GM19193 (cell line): ENCODE data around the gene ERC2.

ENCODE experiments used
- POLR2A ChIP-seq: IDR thresholded peaks from 4 replicates; pipeline ENCODE4 v1.6.1; 2011; ENCODE audit not compliant: insufficient read depth, insufficient read length; ENCODE audit errors: extremely low read depth

Gene ERC2

DNA sequence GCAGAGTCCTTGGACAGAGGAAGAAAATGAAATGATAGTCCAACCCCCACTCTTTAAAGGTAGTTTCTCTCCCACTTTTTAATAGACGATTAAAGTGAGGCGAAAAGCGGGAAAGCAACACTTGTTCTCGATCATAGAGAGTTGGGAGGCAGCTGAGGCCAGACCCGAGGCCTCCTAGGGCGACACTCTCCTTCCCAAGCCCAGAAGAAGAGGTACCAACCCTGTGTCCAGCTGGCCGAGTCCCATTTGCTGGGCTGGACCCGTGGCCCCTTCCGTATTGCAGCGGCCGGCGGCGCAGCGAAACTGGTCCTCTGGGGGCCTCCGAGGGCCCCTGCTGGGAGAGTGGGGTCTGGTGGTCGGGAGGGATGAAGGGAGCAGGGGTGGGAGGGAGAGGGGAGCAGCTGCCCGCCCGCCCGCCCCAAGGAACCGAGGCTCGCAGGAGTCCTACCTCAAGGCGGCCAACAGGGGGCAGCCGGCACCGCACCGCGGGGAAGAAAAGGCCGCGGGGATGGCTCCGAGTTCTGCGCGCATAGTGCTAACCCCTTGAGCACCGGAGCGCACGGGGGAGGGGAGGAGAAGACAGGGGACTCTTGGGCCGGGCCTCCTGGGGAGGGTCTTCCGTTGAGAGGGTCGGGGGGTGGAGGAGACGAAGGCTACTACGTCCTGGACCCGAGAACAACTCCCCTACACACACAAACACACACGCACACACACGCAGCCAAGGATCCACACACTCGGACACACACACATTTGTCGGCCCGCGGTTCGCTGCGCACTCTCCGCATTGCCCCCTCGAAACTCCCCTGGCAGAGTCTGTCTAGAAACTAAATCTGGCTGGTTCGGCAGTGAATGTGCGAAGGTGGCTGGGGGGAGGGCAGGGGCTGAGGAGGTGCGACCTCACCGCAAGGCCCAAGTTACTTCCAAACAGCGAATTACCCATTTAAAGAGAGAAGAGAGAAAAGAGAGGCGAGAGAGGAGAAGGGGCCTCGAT, 983.2 kb downstream of the ERC2 start:
- no peak for TF ChIP-seq POLR2A

DNA sequence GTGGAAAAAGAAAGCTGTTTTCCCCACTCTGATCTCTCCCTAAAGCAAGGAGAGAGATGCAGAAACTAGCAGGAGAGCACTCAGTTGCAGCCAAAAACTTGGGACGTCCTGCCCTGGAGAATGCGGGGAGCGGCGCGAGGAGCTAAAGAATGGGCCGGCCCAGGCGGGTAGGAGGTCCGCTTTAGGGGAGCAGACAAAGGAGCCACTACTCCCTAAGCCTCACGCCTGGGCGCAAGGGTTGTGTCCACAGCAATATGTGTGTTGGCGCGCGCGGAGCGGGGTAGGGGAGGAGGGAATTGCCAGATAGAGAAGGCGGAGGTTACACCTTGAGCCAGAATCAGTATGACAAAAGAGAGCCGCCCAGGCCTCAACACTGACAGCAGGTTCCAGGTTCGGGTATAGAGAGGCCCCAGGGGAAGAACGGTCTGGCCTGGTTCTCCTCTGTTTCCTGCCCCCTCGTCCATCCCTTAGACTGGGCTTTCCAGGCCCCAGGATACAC, 984.0 kb downstream of the ERC2 start:
- TF ChIP-seq POLR2A, result no peak

DNA sequence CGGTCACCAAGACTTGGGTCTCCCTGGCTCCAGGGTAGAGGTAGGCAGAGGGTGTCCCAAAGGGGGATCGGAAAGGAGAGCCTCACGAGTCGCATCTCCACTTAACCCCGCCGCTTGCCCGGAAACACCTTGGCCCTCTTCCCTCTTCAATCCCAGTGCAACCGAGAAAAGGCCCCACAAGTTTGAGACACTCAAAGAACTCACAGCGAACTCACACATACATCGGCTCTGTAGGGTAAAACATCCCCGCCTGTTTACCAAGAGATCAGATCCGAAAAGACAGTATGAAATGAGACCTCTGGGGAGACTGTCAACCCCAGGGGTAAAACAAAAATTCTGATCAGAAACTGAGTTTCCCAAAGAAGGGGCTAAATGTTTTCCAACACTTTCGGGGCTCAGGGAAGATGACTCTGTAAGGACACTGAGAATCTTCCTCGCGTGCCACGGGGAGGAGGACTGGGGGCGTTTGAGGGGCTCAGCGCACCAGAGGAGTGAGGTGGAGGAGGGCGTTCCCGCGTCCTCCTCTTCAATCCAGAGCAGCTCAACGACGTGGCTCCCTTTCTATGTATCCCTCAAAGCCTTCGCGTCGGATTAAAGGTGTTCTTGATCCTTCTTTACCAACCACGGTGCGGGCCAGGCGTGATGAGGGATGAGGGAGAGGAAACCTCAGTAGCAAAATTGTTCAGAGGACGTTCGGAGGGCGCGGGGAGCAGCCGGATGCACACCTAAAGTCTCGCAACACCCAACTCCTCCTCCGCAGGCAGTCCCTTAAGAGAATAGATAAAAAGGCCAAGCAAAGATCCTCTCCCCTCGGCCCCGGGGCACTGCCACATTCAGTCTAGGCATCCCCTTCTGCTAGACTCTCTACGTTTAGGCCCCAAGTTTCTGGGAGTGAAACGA, 984.8 kb downstream of the ERC2 start:
- no peak for TF ChIP-seq POLR2A

DNA sequence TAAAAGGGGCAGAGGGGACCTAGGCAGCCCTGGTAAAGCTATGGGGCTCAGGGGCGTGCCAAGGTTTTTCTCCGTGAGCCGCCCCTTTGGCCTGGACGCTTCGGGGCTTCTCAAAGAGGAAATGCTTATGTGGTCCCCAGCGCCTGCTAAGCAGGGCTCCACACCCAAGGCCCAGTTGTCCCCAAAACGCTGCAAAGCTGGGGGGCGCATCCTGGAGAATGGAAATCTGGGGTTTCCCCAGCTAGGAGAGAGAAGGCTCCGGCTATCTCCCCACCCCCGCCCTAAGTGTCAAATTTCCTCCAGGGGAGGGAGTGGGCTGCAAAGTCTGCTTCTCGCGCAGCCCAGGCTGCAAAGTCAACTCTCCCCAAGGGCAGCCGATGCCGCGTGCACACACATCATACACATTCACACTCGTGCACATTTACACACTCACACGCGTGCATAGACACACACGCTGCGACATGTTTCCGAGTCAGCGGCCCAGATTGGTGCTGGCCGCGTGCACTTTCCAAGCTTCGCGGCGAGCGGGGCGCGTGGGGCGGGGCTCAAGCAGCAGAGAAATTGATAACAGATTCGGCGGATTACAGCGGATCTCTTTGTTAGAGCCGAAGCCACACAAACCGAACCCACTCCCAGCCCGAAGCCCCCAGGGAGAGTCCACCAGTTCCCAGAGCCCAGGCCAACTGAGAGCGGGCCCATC, 985.6 kb downstream of the ERC2 start:
- TF ChIP-seq POLR2A, result no peak

DNA sequence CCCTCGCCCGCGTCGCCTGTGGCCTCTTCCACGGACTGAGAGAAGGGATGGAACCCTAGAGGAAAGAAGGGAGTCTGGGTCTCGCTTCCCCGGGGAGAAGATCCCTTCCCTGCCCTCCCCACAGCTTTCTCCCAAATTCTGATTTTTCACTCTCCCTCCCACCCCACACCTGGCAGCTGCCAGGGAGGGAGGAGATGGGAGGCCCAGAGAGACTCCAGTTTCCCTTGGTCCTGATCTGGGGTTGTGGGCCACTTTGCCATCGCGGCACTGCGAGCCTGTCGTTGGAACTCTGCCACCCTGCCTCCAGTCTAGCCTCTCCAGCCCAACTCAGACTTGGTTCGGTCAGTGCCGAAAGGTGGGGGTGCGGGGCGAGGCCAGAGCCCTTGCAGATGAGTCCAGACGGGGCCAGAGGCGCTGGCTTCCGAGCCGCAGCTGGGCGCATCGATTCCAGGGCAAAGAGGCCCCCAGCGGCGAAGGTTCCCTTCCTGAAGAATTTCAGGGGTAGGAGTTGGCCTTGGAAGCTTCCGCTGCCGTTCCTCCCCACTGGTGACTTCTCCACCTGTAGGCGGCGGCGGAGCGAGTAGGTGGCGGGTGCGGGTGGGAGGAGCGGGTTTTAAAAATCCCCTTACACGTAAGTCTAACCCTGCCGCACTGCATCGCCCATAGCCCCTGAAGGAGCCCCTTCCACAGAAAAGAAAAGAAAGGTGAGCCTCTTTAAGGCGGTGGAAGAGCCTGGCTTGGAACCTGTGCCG, 986.3 kb downstream of the ERC2 start:
- no peak for TF ChIP-seq POLR2A

DNA sequence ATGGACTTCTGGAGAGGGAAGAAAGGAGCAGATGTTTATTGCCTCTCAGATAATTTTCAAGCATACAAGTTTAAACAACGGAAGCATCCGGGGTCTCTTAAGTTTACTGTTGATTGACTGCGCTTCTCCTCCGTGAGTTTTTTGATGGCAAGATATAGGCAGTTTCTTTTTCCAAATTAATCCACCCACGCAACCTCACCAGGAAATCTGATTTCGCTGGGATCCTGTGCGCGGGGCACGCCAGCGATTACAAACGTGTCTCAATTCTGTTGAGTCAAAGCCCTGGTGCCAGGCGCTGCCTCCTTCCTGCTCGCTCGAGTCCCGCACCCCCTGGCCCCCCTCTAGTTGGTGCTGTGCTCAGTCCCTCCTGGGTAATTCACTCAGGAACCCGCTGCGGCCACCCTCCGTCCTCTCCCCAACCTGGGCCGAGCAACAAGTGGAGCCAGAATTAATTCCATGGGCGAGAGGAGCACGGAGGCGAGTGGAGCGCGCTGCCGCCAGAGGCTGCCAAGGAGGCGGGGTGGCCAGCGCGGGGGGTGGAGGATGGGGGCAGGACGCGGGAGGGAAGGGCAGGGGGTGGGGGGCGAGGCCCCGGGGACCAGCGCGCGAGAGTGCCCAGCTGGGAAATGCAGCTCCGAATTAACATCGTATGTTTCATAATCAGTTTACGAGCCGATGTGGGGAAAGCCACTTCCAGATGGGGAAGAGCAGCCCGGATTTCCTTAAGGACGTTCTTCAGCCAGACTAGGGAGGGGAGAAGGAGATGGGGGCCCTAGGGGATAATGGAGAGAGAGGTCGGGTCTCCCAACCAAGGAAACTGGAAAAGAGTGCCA, 987.1 kb downstream of the ERC2 start:
- TF ChIP-seq POLR2A, result no peak

DNA sequence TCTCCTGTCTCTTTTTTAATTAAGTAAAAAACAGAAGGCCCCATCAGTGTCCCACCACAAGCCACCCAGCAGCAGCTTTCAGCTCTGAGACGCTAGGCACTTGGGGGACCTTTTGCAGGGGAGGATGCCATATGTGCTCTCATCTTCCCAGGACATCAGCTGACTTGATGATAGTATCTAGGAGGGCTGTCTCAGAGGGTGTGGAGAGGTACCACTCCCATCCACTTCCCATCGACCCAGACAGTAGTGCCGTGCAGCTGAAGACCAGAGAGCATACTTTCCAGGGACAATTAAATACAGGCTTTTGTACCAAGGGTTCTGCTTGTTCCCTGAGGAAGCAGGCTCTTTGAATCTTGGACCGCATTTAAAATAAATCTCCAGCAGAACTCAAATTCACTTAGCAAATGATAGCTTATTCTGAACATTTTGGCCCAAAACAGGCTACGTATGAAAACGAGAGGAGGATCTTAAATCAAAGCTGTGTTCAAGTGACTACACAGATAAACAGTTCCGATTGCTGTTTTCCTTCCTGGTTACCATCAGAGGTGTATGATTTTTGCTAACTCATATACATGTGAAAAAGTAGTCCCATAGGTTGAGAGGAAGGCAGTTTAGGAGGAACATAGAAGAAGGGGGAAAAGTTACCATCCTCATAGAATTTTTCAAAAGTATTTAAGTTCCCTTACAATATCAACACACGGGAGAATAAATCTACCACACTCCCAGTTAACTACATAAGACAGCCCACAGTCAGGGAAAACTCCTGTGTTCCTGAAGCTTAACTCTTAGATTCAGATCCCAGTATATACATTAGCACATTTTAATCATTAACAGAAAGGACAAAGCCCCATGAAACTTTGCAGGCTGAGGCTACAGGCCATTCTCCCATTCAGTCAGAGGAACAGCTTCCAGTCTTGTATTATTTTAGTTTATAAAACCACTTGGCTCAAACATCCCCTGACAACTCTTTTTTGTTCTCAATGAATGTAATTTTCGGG, 990.7 kb downstream of the ERC2 start:
- TF ChIP-seq POLR2A, result no peak

DNA sequence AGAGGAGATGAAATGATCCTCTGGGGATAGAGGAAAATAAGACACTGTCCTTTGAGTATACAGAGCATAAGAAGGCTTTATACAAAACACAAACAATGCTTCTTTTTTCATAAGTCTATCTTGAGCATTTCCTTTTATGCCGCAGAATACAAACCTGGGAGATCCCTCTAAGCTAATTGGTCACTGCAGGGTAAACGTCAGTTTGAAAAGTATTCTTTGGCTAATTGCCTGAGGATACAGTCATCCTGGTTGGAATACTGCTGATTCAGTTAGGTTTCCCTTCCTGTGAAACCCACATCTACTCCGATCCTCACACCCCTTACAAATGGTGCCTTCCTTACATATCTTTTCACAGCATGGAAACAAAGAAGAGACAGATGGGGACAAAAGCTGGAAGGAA, 991.8 kb downstream of the ERC2 start:
- TF ChIP-seq POLR2A, result no peak

DNA sequence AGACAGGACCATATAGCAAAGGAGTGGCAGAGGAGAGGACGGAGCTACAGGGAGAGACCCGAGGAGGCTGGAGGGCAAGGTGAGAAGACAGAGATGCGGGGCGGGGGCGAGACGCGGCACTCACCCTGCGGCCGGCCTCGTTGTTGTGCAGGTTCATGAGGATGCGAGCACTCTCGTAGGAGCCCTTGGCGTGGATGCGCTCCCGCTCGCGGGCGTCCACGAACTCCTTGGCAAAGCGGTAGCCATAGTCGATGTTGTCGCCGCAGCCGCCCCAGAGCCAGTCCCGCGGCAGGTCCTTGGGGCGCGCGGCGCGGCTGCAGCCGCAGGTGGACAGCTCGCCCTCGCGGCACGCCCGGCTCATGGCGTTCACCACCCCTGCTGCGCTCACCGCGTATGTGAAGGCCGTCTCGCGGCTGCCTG, 994.0 kb downstream of the ERC2 start:
- TF ChIP-seq POLR2A, result no peak

DNA sequence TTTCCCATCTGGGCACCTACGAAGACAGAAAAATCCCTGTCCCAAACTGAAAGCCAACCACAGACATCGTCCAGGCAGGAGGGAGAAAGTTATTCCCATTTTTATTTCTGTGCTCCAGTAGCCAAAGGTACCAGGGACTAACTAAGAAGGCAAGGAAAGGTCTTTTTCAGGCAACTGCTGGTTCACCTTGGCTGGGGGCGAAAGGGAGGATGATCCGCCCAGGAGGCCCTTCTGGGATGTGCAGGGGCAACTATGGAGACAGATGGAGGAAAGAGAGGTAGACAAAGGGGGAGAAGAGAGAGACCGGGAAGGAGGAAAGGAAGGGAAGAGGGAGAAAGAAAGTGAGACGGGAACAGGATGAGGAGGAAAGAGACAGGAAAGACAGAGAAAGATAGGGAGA, 994.5 kb downstream of the ERC2 start:
- no peak for TF ChIP-seq POLR2A

DNA sequence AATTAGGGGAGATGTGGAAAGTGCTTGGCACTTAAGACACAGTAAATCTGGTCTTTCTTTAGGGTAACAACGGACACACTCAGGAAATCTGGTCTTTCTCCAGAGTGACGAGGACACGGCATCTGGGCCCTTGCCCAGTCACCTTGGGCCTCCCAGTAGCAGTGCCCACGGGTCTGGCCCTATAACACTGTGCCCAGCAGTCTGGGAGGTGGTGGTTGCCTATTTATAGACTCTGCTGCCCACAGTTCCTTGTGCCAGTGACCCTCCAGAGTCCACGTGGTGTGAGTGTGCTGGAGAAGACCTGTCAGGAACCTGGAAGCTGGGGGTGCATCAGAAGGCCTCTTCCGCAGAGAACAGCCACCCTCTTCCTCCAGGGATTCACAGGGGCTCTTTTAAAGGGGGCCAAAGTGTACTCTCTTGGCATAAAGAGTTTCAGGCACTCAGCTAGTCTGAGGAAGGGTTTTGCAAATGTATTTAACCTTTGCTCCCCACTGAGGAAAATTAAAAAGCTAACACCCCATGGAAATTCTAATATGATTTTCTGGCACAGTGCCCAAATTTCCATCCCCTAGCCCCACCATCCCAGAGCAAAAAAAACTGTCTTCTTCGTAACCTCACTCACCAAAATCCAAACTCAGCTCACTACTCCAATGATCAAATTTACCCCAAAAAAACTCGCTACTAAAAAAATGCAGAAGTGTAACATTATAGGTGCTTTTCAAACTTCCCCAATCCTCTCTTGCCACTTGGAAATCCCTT, 996.6 kb downstream of the ERC2 start:
- no peak for TF ChIP-seq POLR2A
